Measurements from ENCODE around the gene EIF4G3. TPM values are rescaled to one million over a fixed set of nuclear protein-coding genes. Genes with fewer than 3 reads are reported as not detected.

Gene EIF4G3
- total RNA-seq, 3 donors from 2014 or later (not counting 1 experiment from before 2014, with no cell fraction given) = 105 to 107 (median 107) TPM

DNA sequence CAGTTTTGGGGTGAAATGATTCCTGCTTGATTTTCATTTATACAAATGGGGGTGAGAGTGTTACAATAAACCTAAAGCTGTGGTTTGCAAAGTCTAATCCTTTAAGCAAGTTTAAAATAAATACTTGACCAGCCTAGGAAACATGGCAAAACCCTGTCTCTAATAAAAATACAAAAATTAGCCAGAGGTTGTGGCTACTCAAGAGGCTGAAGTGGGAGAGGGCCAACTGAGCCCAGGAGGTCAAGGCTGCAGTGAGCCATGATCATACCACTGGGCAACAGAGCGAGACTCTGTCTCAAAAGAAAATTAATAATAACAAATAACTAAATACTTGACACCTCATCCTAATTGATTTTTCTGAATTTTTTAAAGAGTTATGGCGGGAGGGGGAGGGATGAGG is 110.8 kb downstream of the EIF4G3 start:
- no peak overlapping the region for H3K27ac ChIP-seq (ENCODE audit: low read length)
- WGBS (ENCODE audit: insufficient coverage) = no CpG with 5 or more reads among the region's 2 CpGs
- no peaks in the 10 kb centered on the region for H3K9me3 ChIP-seq (ENCODE audit: control insufficient read depth, insufficient read depth, low read length)
- H3K27me3 Mint-ChIP-seq (ENCODE audit: low read depth in 2 of 2) = no peaks in the 10 kb centered on the region
- no peak overlapping the region for H3K4me3 Mint-ChIP-seq
- H3K4me1 Mint-ChIP-seq = peaks cover 10% of the 10 kb centered on the region in 2 donors
- no peaks in the 10 kb centered on the region for H3K27me3 ChIP-seq (ENCODE audit: control insufficient read depth, insufficient read depth, low read length)
- ATAC-seq = no peak
- no peak overlapping the region for H3K27ac Mint-ChIP-seq
- no peaks in the 10 kb centered on the region for H3K4me1 ChIP-seq (ENCODE audit: control insufficient read depth, insufficient read depth, low read length)
- no peak for DNase-seq
- no peaks in the 10 kb centered on the region for H3K9me3 Mint-ChIP-seq
- H3K36me3 Mint-ChIP-seq = no peaks in the 10 kb centered on the region
- TF ChIP-seq, protein P1, sequence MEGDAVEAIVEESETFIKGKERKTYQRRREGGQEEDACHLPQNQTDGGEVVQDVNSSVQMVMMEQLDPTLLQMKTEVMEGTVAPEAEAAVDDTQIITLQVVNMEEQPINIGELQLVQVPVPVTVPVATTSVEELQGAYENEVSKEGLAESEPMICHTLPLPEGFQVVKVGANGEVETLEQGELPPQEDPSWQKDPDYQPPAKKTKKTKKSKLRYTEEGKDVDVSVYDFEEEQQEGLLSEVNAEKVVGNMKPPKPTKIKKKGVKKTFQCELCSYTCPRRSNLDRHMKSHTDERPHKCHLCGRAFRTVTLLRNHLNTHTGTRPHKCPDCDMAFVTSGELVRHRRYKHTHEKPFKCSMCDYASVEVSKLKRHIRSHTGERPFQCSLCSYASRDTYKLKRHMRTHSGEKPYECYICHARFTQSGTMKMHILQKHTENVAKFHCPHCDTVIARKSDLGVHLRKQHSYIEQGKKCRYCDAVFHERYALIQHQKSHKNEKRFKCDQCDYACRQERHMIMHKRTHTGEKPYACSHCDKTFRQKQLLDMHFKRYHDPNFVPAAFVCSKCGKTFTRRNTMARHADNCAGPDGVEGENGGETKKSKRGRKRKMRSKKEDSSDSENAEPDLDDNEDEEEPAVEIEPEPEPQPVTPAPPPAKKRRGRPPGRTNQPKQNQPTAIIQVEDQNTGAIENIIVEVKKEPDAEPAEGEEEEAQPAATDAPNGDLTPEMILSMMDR (IDR thresholded peaks at IDR 0.05) = no peak
- intact Hi-C loops (cut with micrococcal nuclease) = no loop called here
- H3K4me3 ChIP-seq (ENCODE audit: low read length) = no peak overlapping the region
- H3K36me3 ChIP-seq (ENCODE audit: control insufficient read depth, insufficient read depth, low read length) = no peaks in the 10 kb centered on the region

DNA sequence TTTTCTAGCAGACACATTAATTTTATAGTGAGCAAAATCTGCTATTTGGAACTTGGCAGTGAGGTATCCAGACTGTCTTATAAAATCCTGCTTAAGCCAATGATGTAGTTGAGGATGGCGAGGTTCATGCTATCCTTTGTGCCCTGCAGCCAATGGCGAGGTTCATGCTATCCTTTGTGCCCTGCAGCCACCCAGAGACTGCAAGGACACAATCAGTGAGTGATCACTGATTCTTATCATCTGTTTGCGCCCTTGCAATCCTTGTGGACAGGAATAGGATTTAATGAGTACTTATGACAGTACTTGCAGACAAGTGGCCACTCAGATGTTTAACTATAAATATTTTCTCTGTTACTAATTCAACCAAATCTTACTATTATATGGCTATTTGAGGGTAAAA is 112.6 kb downstream of the EIF4G3 start:
- WGBS (ENCODE audit: insufficient coverage) = 99% methylated on average over 3 of the region's 3 CpGs
- peaks cover 10% of the 10 kb centered on the region in 2 donors for H3K4me1 Mint-ChIP-seq
- DNase-seq = no peak
- H3K27me3 Mint-ChIP-seq (ENCODE audit: low read depth in 2 of 2) = no peaks in the 10 kb centered on the region
- Histone ChIP-seq H3K9me3 (ENCODE audit: control insufficient read depth, insufficient read depth, low read length) (no peaks in the 10 kb centered on the region), H3K4me1 (ENCODE audit: control insufficient read depth, insufficient read depth, low read length) (no peaks in the 10 kb centered on the region), H3K36me3 (ENCODE audit: control insufficient read depth, insufficient read depth, low read length) (no peaks in the 10 kb centered on the region), H3K27ac (ENCODE audit: low read length) (no peak overlapping the region), H3K27me3 (ENCODE audit: control insufficient read depth, insufficient read depth, low read length) (no peaks in the 10 kb centered on the region), H3K4me3 (ENCODE audit: low read length) (no peak overlapping the region)
- TF ChIP-seq, protein P1 (IDR thresholded peaks at IDR 0.05) = no peak
- H3K4me3 Mint-ChIP-seq = no peak overlapping the region
- no peaks in the 10 kb centered on the region for H3K9me3 Mint-ChIP-seq
- no peak overlapping the region for H3K27ac Mint-ChIP-seq
- H3K36me3 Mint-ChIP-seq = no peaks in the 10 kb centered on the region
- no peak for ATAC-seq
- intact Hi-C loops (cut with micrococcal nuclease) = no loop called here

DNA sequence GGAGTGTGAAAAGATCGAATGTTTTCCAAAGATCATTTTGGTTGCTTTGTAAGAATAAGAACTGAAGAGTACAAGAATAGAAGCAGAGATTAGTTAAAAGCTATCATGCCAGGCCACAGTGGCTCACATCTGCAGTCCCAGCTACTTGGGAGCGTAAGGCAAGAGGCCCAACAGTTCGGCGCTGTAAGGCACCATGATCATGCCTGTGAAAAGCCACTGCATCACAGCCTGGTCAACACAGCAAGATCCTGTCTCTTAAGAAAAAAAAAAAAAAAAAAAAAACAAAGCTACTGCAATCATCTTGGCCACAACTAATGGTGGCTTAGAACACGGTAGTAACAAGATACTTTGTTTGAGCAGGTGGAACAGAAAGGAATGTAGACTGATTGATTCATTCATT is 116.2 kb downstream of the EIF4G3 start:
- TF ChIP-seq, protein P1 (IDR thresholded peaks at IDR 0.05) = no peak
- no peaks in the 10 kb centered on the region for H3K9me3 ChIP-seq (ENCODE audit: control insufficient read depth, insufficient read depth, low read length)
- H3K27ac ChIP-seq (ENCODE audit: low read length) = no peak overlapping the region
- peaks cover 5 to 15% of the 10 kb centered on the region in 2 donors for H3K4me1 Mint-ChIP-seq
- DNase-seq = no peak
- no peaks in the 10 kb centered on the region for H3K27me3 ChIP-seq (ENCODE audit: control insufficient read depth, insufficient read depth, low read length)
- no peak overlapping the region for H3K4me3 ChIP-seq (ENCODE audit: low read length)
- H3K36me3 Mint-ChIP-seq = no peaks in the 10 kb centered on the region
- H3K4me1 ChIP-seq (ENCODE audit: control insufficient read depth, insufficient read depth, low read length) = no peaks in the 10 kb centered on the region
- WGBS (ENCODE audit: insufficient coverage) = 96% methylated on average over 4 of the region's 5 CpGs
- no peaks in the 10 kb centered on the region for H3K36me3 ChIP-seq (ENCODE audit: control insufficient read depth, insufficient read depth, low read length)
- H3K9me3 Mint-ChIP-seq = no peaks in the 10 kb centered on the region
- no peak for ATAC-seq
- intact Hi-C loops (cut with micrococcal nuclease) = no loop called here
- H3K4me3 Mint-ChIP-seq = no peak overlapping the region
- no peak overlapping the region for H3K27ac Mint-ChIP-seq
- H3K27me3 Mint-ChIP-seq (ENCODE audit: low read depth in 2 of 2) = no peaks in the 10 kb centered on the region

DNA sequence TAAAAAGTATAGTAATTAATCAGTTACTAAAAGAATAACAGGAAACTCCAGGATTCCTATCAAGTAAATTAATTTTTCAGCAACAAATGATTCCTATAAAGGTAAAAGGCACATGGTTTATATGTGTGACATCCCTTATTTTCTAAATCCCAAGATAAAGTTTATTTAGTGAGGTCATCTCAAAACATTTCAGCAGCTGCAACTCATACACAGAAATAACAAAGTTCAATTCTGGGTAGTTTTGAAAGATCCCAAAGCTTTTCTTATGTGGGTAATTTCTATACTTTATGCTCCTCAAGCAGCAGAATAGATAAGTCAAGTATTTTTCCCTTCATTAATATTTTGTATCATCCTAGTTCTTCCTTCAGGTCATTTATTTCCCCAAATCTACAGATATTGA is 117.7 kb downstream of the EIF4G3 start:
- Histone ChIP-seq H3K36me3 (ENCODE audit: control insufficient read depth, insufficient read depth, low read length) (no peaks in the 10 kb centered on the region), H3K4me3 (ENCODE audit: low read length) (no peak overlapping the region), H3K9me3 (ENCODE audit: control insufficient read depth, insufficient read depth, low read length) (no peaks in the 10 kb centered on the region), H3K4me1 (ENCODE audit: control insufficient read depth, insufficient read depth, low read length) (no peaks in the 10 kb centered on the region), H3K27ac (ENCODE audit: low read length) (no peak overlapping the region), H3K27me3 (ENCODE audit: control insufficient read depth, insufficient read depth, low read length) (no peaks in the 10 kb centered on the region)
- TF ChIP-seq, protein P1 (IDR thresholded peaks at IDR 0.05) = no peak
- peaks cover 5 to 15% of the 10 kb centered on the region in 2 donors for H3K4me1 Mint-ChIP-seq
- intact Hi-C loops (cut with micrococcal nuclease) = no loop called here
- peak overlapping the region in 1 of 2 donors; percentile 32 for H3K27ac Mint-ChIP-seq
- no peak for ATAC-seq
- H3K9me3 Mint-ChIP-seq = no peaks in the 10 kb centered on the region
- H3K27me3 Mint-ChIP-seq (ENCODE audit: low read depth in 2 of 2) = no peaks in the 10 kb centered on the region
- no peak for DNase-seq
- H3K36me3 Mint-ChIP-seq = no peaks in the 10 kb centered on the region
- H3K4me3 Mint-ChIP-seq = no peak overlapping the region

Data from natural killer cell (primary cell).